H4 (cell line): ENCODE data around the gene RANBP3. TPM values are rescaled to one million over a fixed set of nuclear protein-coding genes. Genes with fewer than 3 reads are reported as not detected.
"Not testable (repeated sequence)": the region's sequence is repeated elsewhere in the genome, so short reads cannot be mapped to it uniquely, and the experiment has no call there.

Source experiments
- DNase-seq: peaks from one replicate; pipeline ENCODE4 v3.0.0-alpha.2; 2015; ENCODE audit warnings: low spot score
- total RNA-seq: library from RNA; depleted of rRNA; stranded (reverse); fragments of >200 nt; shearing (Covaris generic); gene quantifications from 2 replicates; pipeline ENCODE4 v1.2.3, GENCODE V29; 2014

RANBP3 gene
- total RNA-seq, 1 experiment from 2014 or later, result 70.6 TPM

DNA sequence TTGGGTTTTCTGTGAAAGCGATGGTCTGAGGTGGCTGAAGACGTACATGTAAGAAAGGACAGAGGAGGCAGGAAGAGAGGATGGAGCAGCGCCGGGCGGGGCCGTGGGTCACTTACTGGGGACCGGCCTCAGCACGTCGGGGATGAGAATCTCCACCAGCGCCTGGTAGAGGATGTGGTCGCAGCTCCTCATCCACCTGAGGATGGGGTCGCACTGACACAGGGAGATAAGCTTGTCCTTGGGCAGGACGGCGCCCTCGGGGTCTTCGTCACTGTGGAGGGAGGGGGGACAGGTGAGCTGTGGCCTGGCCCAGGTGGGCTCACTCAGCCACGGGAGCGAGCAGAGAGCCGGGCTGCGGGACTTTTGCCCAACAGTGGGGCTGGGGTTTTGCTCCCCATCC is 29.0 kb upstream of the RANBP3 start:
- DNase-seq, result no peak

DNA sequence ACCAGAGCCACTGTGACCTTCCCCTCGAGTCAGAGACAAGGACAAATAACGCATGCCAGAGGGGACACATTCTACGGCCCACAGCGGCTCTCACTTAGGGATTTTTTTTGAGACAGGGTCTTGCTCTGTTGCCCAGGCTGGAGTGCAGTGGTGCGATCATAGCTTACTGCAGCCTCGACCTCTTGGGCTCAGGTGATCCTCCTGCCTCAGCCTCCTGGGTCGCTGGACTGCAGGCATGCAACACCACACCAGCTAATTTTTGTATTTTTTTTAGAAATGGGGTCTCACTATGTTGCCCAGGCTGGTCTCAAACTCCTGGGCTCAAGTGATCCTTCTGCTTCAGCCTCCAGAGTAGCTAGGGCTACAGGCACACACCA is 28.1 kb upstream of the RANBP3 start:
- not testable (repeated sequence) for DNase-seq

DNA sequence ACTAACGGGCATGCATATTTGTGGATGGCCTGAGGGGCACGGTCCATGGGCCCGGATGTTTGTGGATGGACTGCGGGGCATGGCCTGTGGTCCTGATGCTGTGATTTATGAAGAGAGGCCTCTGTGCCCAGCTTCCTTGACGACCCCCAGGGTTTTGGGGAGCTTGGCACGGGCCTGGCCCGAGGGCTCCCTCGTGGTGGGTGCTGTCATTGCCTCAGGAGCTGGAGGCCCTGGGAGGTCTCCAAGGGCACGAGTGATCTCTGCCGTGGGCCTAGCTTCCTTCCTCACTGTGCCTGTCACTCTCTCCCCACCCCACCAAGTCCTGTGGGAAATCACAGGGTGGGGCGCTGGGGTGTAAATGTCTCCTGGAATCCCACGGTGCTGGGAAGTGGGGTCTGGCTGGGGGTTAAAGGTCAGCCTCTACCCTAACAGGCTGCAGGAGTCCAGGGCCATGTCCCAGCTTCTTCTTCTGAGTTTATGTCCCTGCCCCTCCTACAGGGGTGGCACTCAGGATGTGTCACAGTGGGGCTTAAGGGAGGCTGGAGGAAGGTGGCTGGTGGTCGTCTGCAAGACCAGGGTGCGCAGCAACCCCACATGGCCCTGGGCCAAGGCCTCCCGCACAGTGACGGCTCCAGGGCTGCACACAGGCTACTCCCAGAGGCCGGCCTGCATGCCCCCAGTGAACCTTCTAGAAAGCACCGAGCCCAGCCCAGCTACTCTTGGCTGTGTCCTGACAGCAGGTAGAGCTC is 27.6 kb upstream of the RANBP3 start:
- no peak for DNase-seq

DNA sequence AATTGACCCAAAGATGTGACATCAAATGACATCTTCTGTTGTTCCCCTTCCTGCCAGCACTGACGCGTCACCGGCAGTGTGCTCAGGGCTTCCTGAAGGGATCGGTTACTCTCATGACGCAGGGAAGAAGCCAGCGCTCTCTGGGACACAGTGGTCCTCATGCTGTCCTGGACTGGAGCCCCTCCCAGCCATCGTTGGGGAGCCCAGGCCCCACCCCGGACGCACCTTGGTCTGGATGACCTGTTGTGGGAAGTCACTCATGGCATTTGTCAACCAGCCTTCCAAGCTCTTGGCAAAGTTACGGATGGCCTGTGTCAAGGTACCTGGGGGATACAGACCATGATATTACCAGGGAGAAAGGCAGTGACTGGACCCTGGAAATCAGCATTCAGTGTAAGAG is 26.0 kb upstream of the RANBP3 start:
- no peak for DNase-seq

DNA sequence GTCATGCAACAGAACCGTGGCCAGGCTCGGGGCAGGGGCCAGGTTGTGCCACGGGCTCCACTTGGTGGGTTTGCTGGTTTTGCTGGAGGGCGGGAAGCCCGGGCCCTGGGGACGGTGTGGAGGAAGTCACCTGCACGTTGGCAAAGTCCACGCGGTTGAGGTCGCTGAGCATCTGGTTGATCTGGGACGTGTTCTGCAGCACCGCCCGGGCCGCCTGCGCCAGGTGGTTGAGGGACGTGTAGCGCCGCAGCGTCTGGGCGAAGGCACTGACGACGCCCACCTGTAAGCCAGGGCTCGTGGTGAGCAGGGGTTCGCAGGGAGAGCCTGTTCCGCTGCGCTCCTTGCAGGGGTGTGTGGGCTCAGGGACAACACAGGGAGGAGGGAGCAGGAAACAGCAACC is 24.7 kb upstream of the RANBP3 start:
- DNase-seq, result no peak

DNA sequence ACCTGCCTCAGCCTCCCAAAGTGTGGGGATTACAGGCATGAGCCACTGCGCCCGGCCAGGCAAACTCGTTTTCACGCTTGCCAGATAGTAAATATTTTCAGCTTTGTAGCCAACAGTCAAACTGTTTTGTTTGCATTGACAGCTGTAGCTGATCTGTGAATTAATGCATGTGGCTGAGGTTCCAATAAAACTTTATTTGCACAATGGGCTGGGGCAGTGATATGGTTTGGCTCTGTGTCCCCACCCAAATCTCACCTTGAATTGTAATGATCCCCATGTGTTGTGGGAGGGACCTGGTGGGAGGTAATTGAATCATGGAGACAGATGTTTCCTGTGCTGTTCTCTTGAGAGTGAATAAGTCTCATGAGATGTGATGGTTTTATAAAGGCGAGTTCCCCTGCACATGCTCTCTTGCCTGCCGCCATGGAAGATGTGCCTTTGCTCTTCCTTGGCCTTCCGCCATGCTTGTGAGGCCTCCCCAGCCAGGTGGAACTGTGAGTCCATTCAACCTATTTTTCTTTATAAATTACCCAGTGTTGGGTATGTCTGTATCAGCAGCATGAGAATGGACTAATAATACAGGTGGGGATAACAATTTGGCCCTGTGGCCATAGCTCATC is 22.4 kb upstream of the RANBP3 start:
- DNase-seq, result no peak

DNA sequence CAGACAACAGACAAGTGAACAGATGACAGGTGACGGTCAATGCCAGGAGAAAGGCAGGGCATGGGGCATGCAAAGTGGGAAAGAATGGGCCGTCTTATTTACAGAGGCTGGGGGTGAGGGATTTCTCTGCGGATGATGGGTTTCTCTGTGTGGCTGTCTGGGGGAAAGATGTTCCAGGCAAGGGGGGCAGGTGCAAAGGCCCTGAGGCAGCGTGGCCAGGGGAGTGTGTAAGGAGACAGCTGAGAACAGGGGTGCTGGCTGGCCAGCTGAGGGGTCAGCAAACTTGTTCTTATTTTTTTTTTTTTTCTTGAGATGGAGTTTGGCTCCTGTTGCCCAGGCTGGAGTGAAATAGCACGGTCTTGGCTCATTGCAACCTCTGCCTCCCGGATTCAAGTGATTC is 21.8 kb upstream of the RANBP3 start:
- no peak for DNase-seq

DNA sequence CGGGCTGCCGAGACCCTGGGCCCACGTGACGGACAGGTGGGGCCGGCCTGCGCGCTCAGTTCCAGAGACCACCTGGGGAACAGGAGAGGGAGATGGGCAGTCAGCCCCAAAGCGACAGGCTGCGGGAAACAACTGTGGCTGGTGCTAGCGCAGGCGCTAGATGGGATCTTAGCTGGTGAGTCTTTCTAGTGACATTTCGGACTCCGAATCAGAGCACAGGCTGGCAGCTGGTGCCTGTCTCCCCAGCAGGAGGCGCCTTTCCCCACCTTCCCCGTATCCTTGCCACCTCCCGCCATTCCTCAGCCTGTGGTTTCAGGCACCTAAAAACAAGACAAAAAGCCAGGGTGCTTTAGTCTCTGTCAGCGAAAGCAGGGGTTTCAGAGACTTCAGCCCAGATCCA is 19.4 kb upstream of the RANBP3 start:
- no peak for DNase-seq

DNA sequence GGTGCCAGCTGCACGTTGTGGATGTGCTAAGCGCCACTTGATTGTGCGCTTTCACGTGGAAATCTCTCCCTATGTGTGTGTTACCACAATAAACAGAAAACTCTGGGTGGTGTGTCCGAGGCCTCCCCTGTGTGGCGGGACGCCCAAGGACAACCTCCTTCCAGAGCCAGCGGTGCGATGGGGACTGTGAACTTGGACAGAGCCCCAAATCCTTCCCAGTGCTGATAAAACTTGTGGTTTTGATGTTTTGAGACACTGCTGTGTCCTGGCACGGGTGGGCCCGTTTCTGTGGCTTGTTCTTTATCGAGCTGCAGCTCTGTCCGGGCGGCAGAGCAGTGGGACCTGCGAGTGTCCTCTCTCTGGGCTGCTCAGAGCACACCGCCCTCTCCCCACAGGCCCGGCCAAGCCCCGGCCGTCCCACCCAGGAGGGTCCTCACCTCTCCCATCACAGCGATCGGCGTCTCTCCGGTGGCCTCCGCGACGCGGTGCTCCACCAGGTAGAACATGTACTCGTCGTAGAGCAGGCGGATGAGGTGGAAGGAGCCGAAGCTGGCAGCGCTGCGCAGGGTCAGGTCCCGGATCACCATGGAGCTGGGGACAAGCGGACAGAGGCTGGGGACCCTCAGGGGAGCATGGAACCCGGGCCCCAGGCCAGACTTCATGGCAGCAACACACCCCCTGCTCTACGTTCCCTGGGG is 18.8 kb upstream of the RANBP3 start:
- no peak for DNase-seq

DNA sequence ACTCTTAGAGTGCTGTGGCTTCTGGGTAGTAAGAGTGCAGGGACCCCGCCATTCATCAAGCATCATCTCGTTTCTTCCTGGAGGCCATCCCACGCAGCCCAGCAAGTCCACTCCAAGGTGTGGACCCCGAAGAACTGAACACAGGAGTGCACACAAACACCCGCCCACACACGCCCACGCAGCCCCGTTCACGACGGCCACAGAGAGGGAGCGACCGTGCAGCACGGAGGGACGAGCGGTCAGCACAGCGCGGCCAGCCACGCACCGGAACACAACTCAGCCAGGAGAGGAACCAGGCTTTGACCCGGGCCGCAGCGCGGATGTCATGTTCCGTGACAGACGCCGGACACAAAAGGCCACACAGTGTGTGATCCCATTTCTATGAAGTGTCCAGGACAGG is 18.2 kb upstream of the RANBP3 start:
- no peak for DNase-seq

DNA sequence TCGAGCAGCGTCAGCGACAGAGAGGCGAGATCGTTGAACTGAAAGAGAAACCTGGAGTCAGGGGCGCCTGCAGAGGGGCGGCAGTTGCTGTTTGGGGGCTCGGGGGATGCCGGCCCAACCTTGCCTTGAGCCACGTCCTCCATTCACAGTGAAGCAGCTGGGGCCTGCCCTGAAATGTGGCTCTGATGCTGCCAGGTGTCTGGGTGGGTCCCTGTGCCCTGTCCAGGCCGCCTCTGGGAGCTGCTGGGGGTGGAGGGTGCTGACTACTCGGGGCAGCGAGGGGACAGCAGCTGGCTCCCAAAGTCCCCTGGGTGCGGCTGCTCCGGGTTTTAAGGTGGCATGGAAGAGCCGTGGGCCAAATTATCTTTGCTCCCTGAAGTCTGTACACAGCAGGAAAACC is 17.7 kb upstream of the RANBP3 start:
- no peak for DNase-seq

DNA sequence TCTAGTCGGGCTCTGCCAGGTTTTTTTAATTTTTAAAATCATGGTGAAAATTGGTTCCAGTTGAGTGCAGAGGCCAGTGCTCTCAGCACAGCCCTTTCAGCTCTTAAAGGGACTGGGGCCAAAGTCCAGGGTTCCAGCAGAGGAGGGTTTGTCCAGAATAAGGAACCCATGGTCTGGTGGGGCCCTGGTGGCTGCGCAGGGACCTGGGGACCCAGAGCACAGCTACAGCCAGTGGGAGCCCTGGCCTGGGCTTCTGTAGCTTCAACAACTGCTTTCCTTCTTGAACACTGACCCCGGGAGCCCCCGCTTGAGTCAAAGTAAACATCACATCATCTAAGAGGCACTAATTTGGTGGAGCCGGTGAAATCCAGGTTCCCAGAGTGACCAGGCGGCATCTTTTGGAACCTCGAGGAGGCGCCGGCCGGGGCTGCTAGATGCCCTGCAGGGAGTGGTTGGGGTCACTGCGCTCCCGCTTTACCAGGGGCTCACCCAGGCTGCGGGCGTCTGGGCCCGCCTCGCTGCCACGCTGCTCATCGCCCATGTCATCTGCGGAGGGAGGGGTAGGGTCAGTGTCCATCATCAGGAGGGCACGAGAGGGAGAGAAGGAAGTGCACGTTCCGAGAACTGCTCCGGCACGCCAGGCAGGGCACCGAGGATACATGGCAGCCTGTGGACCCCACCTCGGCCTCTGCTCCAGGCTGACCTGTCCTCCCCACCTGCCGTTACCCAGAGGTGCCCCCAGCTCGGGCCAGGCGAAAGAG is 16.6 kb upstream of the RANBP3 start:
- no peak for DNase-seq

DNA sequence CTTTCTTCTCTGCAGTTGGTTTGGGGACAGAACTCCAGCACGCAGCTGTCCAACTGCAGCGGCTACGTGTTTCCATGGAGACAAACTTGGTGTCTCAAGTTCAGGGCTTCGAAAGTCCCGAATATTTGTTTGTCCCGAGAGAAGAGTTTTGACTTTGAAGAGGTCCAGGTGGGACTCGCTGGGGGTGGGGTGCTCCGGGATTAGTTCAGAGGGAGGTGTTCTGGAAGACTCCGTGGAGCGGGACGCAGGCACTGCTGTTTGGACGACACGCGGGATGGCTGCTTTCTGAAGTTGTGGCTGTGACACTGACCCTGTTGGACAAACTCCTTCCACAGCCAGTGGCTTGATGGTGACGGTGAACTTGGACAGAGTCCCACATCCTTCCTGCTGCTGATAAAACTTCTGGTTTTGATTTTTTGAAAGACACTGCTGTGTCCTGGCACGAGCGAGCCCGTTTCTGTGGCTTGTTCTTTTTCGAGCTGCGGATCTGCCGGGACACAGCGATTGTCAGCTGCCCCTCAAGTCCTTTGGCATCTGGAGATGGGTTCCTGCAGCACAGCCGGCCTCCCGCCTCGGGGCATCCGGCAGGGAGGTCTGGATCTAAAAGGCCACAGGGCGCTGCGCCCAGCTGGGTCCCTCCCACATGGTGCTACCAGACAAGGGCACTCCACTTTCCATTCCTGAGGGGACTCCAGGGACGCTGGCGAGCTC is 15.9 kb upstream of the RANBP3 start:
- DNase-seq, result no peak

DNA sequence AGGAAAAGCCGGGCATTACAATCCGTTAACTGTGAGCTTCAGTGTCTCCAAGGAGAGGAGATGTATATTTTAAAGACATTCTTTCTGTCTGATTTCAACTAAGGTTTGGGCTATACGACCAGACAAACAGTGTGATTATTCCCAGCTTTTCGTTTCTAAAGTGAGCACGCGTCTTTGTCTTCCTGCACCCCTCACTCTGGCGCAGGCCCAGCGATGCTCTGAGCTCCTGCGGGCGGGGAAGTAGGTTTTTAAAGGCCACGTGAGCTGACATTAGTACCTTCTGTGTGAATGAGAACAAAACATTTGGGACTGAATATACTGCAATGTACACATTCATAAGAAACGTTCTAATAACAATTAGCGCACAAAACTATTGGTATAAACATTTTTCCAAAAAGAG is 15.3 kb upstream of the RANBP3 start:
- no peak for DNase-seq

DNA sequence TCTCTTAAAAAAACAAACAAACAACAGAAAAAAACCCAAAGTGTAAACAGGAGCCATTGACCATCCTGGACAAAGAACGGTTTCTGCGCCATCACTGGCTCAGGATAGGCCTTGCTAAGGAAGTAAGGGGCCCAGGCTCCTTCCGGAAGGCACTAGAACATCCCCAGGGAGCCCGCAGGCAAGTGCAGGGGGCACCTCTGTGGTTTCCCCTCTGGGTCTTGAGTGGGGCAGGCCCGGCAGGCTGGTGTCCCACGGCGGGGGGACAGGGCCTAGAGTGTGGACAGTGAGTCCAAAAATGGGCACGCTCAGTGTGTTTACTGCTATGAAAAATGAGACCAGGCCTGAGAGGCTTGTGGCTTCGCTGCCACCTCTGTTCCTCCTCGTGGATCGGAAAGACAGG is 14.8 kb upstream of the RANBP3 start:
- no peak for DNase-seq

DNA sequence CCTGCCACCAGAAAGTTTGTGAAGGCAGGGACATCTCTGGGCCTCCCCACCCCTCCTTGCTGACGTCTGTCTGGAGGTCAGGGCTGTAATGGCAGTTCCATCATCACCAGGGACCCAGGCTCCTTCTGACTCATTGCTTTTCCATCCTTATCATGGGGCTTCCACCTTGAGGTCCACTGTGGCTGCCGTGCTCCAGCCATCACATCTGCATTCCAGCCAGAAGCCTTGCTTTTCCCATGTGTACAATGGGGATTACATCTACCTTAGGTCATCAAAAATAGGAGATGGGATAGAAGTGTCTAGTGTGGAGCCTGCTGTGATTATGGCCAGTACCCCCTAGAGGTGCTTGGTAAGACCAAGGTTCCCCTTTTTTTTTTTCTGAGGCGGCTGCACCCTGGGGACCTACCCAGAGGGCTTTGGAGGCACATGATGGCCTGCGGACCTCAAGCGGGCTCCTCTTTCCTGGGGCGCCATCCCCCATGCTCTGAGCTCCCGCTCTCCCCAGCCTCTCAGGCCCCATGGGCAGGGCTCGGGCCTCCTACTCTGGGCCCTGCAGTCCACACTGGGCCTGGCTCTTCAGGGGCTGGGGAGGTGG is 13.4 kb upstream of the RANBP3 start:
- no peak for DNase-seq

DNA sequence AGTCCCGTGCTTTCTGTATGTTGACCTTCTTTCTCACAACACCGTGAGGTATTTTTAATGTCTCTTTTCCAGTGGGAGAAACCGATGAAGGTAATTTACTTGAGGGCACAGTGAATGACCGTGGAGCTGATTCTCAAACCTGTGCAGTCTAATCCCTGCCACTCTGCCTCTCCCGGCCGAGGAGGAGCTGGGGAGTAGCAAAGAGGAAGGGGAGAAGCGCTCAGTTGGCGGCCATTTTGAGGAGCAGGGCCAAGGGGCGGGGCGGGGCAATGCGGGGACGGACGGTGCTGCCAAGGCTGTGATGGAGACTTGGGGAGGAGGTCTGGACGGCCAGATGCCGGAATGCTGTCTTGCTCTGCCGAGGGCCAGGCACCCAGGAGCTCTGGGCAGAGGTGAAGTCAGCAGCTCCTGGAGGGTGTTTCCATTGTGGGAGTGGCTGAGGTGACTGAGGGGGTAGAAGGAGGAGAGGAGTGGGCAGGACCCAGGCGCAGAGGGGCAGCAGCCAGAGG is 12.4 kb upstream of the RANBP3 start:
- no peak for DNase-seq

DNA sequence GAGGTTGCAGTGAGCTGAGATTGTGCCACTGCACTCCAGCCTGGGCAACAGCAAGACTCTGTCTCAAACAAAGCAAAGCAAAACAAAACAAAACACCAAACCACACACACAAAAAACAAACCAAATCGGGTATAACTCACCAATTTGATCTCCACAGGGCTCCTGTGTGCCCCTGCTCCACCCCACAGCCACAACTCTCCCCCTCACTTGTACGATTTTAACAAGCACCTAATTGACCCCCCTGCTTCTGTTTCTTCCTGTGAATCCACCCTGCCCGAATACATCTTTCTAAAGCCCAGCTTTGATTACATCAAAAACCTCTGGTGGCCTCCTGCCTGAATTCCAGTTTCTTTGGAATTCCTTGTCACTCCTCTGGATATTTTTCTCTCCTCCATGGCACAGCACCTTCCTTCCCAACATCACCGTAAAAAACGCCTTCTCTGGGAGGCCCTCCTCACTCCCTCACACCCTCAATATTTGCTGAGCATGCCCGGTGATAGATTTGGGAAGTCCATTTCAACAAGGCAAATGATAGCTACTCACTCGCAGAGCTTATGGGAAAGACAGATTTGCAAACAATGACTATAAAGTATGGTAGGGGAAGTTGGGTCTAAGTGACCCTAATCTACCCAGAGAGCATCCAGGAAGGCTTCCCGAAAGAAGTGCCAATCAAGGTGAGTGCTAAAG is 11.6 kb upstream of the RANBP3 start:
- no peak for DNase-seq

DNA sequence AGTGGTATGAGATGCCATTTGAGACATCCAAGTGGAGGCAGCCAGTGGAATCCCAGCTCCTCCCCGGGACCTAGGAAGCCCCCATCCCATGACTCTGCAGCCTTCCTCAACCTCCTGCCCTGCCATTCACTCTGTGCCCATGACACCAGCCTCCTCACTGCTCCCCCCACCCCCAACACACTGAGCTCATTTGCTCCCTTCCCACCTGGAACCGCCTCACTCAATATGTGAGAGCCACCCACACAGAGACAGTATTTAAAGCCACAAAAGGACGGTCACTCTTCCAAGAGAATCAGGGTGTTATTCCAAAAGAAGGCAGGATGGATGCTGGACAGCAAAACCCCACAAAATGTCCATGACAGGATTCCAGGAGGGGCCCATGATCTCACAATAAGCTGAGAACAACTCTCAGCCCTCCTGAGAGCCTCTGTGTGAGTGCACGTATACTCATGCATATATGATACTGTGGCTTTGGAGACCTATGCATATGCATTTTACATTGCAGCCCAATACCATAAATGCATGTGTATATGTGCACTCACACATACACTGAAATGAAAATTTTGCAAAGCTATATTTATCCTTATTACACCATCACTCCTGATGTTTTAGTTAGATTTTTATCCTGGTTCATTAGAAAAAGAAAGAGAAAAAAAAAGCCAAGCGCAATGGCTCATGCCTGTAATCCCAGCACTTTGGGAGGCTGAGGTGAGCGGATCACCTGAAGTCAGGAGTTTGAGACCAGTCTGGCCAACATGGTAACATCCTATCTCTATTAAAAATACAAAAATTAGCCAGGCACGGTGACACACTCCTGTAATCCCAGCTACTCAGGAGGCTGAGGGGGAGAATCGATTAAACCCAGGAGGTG is 10.8 kb upstream of the RANBP3 start:
- DNase-seq, result no peak
